NCI-H82 (cell line): ENCODE results near the gene ILDR1.
"Not testable (repeated sequence)": the region's sequence is repeated elsewhere in the genome, so short reads cannot be mapped to it uniquely, and the experiment has no call there.

Source experiments
- DNase-seq: peaks from one replicate; lab custom pipeline; 2025; lab: John Stamatoyannopoulos, UW

Gene ILDR1

DNA sequence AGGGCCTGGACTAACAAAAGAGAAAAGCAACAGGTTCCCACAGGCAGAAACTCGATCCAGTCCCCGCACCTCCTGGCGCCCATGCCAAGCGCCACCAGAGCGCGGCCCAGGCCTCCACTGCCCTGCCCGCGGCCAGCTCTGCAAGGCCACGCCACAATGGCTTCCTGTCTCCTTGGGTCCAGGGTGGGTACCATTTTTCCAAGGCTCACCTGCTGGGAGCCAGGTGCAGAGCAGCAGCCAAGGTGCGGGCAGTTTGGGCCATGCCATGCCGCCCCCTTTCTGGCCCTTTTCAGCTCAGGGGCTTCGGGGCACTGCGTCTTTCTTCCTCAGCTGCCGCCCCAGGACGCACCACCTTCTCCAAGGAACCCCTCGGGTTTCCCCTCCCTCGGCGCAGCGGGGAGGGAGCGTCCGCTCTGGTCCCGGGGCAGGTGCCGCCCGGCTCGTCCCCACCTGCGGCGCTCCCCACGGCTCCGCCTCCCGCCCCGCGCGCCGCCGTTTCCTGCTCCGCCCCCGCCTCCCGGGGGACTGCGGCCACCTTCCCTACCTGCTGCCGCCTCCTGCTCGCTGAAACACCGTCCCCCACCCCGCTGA, at the start of gene ILDR1:
ILDR1 (minus strand) TSS at position 437 of the 591 bp plus-strand sequence; CDS start at position 267, 170 bp downstream.
- DNase-seq: no peak

DNA sequence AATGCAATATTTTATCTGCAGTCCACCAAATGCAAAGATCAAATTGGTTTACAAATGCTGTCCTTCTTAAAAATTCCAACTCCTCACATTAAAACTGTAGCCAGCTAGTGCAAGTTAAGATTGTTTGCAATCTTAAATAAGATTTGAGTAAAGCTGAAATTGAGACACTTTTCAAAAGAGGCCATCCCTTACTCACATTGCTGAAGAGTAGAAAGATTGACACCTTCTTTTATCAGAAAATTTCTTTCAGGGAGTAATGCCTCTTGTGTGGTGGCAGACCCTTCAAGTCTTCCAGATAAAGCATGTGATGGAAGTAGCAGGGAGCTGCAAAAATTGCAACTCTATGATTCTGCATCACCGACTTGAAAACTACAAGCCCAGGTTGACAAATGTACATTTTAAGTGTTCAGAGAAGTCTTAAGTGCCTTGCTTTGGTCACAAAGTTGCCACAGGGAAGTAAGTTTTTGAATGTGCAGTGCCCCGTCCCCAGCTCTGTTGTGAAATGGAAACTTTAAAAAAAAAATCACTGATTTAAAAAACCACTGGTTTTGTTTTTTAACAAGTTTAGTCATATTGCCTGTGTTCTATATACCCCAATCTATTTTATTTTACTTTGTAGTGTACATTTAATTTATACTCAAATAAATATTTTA, 45.7 kb upstream of the ILDR1 start:
- no peak for DNase-seq

DNA sequence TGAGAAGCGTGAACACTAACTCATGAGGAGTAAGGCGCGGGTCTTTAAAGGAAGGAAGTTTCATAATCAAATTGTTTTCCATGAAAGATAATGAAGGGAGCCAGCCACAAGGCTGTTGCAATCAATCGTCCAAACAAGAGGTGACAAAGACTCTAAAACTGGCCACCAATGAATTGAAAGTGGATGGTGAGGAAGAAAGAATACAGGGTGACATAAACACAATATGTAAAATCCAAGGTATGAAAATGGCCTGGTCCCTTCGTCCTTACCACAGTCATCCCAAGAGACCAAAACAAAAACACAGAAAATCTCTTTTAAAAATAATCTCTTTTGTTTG, 45.1 kb upstream of the ILDR1 start:
- DNase-seq: no peak

- peak; percentile 6 for DNase-seq
Measured at GRCh38 chr3:122066331-122067213, 44.5 kb upstream of the ILDR1 start.

- no peak for DNase-seq
Measured at GRCh38 chr3:122064326-122064725, 42.3 kb upstream of the ILDR1 start.

DNA sequence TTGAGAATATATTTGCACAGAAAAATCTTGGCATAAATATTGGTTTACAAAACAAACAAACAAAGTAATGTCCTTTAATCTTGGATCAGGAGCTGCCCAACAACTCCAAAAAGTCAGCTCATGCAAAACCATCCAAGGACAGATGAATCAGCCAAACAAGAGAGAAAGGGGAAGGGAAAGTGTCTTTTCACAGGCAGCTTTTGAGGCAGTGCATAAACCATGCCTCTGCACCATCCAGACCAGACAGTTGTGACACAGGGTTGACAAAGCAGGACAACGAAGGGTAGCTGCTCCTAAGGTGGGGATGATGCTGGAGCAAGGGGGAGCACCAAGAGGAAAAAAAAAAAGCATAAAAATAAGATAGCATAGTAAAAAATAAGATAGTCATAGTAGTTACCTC, 41.9 kb upstream of the ILDR1 start:
- no peak for DNase-seq

DNA sequence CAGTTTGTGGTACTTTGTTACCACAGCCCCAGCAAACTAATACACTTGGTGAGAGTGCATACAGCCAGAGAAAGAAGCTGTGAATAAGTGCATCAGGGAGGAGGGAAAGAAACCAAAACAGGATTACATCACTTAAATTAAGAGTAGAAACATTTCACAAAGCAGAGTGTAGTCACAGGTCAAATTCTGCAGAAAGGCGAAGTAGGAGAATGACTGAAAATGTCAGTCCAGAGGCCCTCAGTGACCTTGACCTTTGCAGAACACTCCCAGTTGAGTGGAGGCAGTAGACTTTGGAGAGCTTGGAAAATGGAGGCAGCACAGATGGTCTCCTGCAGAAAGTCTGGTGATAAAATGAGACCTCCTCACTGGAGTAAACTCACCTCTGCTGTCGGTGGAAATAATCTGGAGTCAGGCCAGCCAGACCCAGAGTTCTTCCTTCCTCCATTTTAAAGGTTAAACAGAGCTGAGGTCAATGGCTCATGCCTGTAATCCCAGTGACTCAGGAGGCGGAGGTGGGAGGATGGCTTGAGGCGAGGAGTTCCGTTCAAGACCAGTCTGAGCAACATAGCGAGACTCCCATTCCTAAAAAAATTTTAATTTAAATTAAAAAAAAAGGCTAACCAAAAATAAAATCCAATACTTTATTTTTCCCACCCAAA, 38.1 kb upstream of the ILDR1 start:
- no peak for DNase-seq

DNA sequence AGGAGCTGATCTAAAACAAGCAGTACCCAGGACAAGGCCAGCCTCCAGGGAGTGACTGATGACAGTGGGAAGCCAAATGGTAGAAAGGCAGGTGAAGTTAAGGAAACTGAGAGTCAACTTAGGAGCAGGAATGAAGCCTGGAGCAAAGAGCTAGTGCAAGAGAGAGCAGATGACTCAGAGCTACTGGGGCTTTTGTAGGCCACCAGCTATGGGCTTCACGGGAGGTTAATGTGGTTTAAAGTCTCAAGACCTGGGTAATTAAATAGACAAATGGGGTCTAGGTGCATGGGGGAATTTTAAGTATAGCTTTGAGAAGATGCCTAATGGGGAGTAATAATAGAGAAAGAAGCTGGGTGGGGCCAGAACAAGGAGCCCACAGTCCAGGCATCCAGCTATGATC, 36.2 kb upstream of the ILDR1 start:
- DNase-seq: no peak

DNA sequence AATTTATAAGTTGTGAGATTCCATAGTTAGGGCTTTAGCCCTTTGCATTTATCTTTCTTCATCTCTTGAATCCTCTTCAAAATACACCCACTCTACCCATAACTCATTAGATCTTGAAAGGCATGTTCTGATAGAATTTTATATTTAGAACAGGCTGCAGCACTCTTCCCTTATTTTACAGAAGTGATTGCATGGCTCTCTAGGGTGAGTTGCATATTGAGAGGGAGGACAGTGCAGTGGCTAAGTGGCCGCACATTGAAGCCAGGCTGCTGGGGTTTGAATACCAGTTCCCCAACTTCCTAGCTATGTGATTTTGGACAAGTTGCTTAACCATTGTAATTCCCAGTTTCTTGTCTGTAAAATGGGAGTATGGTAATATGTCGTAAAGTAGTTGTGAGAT, 35.6 kb upstream of the ILDR1 start:
- DNase-seq: no peak

- no peak for DNase-seq
Measured at GRCh38 chr3:122055215-122055614, 33.2 kb upstream of the ILDR1 start, which contains the start of gene CD86. Gene CD86, plus strand, starts transcription at chr3:122055362. Its CDS starts 128 bp downstream, at chr3:122055490.

DNA sequence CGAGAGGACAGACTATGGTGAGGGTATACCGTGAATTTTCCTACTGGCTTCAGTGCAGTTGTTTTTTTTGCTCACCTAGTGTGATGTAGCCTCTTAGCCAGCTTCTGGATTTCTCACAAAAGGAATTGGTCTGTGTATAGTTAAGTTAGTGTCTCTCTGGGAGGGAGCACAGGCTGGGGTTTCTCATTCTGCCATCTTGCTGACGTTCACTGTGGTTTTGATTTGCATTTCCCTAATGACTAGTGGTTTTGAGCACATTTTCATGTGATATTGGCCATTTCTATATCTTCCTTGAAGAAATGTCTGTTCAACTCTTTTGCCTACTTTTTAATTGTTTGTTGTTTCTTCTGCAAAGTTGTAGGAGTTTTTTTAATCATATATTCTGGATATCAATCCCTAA, 30.9 kb upstream of the ILDR1 start:
- no peak for DNase-seq

DNA sequence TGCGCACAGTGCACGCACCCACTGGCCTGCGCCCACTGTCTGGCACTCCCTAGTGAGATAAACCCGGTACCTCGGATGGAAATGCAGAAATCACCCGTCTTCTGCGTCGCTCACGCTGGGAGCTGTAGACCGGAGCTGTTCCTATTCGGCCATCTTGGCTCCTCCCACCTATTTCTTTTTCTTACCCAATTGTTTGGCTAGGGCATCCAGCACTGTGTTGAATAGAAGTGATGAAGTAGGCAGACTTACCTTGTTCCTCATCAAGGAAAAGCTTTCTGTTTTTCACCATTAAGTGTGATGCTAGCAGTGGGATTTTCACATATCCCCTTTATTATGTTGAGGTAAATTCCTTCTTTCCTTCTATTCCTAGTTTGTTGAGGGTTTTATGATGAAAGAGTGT, 25.7 kb upstream of the ILDR1 start:
- not testable (repeated sequence) for DNase-seq

DNA sequence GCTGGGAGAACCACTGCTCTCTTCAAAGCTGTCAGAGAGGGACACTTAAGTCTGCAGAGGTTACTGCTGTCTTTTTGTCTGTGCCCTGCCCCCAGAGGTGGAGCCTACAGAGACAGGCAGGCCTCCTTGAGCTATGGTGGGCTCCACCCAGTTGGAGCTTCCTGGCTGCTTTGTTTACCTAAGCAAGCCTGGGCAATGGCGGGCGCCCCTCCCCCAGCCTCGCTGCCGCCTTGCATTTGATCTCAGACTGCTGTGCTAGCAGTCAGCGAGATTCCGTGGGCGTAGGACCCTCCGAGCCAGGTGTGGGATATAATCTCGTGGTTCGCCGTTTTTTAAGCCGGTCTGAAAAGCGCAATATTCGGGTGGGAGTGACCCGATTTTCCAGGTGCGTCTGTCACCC, 25.2 kb upstream of the ILDR1 start:
- DNase-seq: not testable (repeated sequence)

GRCh38 chr3:122033023-122033422, 11.0 kb upstream of the ILDR1 start:
- no peak for DNase-seq

GRCh38 chr3:122032531-122032930, 10.5 kb upstream of the ILDR1 start:
- no peak for DNase-seq

- no peak for DNase-seq
Measured at GRCh38 chr3:122031123-122031468, 9.0 kb upstream of the ILDR1 start.

DNA sequence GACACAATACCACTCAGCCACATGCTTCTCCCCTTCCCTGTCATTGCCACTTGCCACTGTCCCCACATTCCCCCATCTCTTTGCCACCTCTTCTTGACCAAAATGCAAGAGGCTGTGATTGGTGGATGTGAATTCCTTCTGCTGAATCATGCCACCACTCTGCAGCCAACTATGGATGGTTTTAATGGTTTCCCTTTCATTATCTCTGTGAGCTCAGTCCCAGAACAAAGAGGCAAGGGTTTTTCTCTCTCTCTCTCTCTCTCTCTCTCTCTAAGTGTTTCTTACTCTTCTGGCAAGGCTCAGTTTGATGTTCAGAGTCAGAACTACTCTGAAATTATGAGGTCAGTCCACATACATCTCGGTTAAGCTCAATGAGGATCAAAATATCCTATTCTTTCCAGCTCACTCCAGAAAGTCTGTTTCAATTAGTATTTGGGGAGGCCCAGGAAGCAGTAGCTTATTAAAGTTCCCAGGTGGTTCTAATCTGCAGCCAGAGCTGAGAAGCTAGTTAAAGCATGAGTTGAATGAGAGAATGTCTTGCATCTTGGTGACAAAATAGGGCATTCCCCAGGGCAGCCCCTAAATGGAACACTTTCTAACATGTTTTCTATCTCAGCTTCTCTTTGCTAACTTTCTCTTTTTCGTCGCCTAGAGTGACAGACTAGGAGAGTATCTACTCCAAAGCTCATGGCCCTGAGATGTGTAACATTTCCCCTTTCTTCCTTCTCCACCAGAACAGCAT, 8.5 kb upstream of the ILDR1 start:
- no peak for DNase-seq

- no peak for DNase-seq
Measured at GRCh38 chr3:122025296-122025695, 3.2 kb upstream of the ILDR1 start.

- DNase-seq: no peak
Measured at GRCh38 chr3:122024800-122025199, 2.8 kb upstream of the ILDR1 start.

DNA sequence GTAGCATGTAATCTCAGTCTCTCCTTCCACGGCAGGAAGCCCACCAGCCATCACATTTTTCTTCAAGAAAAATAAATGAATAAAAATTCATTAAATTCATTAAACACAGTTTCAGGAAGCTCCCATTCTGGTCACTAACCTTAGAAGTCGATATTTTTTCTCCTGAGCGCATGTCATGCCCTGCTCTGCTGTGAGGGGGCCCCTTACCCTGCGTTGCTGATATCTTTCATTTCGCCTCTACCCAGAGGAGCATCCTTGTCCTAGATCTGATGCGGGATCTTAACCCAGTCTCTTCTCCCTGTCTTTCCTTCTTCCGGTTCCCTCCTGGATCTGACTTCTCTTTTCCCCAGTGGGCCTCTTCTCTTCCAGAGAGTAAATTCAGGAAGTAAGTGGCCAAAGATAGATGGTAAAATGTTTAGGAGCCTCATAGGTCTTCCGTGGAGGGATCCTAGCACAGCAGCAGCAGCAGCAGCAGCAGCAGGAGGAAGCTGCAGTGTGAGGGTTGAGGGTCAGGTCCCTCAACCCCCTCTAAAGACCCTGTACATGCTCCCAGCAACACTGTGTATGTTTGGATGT, 1.4 kb upstream of the ILDR1 start:
- no peak for DNase-seq

- DNase-seq: no peak
Measured at GRCh38 chr3:122021037-122021436, 1.0 kb downstream of the ILDR1 start.

DNA sequence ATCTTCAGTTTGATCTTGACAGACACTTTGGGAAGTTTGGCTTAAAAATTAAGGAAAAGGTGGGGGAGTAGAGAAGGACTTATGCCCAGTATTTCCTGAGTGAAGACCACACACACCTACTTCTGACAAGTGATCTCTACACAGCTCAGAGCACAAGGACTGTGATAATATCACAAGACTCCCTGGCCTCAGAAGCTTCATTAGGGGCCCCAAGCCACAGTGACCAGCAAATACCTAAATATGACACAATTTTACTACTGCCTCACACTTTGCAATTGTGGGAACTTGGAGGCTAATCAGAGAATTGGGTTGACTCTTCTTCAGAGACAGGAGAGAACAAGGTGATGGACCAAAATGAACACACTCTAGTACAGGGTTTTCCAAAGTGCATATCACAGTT, 2.6 kb downstream of the ILDR1 start:
- DNase-seq: no peak
